SH-SY5Y (cell line): ENCODE results near the gene PCDHB16.
"Not testable (repeated sequence)": the region's sequence is repeated elsewhere in the genome, so short reads cannot be mapped to it uniquely, and the experiment has no call there.

ENCODE experiments used
- GATA2 ChIP-seq: IDR thresholded peaks from 2 replicates; pipeline ENCODE4 v1.6.1; 2011; ENCODE audit warnings: mild to moderate bottlenecking, low read depth, low read length
- GATA3 ChIP-seq: IDR thresholded peaks from 2 replicates; pipeline ENCODE4 v1.6.1; 2011; ENCODE audit warnings: low read depth, mild to moderate bottlenecking, low read length, moderate library complexity

The PCDHB16 gene

DNA sequence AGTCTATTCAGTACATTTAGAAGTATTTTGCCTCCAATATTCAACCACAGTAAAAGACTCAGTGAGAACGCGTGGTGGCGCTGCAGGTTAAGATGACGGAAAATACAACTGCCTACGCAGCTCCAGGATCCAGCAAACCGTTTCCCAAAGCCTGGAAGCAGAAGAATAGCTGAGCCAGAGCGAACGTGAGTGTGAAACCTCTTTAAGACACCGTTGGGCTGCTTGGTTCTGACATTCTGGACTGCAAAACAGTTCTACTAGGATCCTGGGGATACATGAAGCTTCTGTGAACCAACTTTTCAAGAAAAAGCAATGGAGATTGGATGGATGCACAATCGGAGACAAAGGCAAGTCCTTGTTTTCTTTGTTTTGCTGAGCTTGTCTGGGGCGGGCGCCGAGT, at the start of gene PCDHB16:
Gene PCDHB16, plus strand, starts transcription at position 140 of the 400 bp plus-strand sequence. Its CDS starts 173 bp downstream, at position 313.
- TF ChIP-seq GATA3 (no peak), GATA2 (no peak)

DNA sequence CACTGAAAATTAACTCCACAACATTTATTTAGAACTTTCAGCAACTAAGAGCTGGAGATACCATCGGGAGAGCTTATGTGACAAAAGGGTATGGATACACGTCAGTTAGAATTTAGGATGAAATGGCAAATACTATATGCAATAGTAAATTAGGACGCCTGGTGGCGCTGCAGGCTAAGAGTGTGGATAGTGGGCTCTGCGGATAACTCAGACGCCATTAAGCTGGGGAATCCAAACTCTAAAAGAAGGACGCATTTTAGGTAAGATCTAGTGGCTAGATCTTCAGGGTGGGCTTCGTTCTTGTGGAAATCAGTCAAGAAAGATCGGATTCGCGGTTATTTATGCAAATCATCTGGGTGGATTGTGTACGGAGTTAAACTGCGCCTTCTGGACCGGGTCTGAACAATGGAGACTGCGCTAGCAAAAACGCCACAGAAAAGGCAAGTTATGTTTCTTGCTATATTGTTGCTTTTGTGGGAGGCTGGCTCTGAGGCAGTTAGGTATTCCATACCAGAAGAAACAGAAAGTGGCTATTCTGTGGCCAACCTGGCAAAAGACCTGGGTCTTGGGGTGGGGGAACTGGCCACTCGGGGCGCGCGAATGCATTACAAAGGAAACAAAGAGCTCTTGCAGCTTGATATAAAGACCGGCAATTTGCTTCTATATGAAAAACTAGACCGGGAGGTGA, 47.0 kb upstream of the PCDHB16 start, which contains the start of gene PCDHB5:
Gene PCDHB5, plus strand, starts transcription at position 177 of the 688 bp plus-strand sequence. Its CDS starts 229 bp downstream, at position 406.
- TF ChIP-seq GATA3, result no peak
- TF ChIP-seq GATA2, result no peak

DNA sequence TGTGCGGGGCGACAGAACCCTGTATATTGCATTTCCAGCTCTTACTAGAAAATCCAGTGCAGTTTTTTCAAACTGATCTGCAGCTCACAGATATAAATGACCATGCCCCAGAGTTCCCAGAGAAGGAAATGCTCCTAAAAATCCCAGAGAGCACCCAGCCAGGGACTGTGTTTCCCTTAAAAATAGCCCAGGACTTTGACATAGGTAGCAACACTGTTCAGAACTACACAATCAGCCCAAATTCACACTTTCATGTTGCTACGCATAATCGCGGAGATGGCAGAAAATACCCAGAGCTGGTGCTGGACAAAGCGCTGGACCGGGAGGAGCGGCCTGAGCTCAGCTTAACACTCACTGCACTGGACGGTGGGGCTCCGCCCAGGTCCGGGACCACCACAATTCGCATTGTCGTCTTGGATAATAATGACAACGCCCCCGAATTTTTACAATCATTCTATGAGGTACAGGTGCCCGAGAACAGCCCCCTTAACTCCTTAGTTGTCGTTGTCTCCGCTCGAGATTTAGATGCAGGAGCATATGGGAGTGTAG, 46.4 kb upstream of the PCDHB16 start:
- TF ChIP-seq GATA2 (no peak), GATA3 (no peak)

DNA sequence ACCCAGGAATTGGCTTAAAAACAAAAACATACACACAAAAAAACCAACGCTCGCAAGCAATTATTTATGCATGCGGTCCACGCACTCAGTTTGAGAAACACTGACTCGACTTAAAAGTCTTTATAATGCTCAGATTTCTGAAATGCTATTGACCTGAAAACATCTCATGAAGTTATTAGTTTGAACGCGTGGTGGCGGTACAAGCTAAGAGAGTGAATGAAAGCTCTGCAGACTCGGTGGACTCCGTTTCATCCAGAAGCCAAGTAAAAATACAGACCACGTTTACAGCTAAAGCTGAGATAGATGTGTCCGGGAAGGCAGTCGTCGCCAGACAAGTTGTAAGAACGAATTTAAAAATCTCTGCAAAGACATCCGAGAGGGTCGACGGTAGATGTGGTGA, 32.4 kb upstream of the PCDHB16 start, which contains the start of gene PCDHB6:
Gene PCDHB6, plus strand, starts transcription at position 246 of the 400 bp plus-strand sequence. CDS start 201 bp downstream, outside the sequence.
- TF ChIP-seq GATA2 (no peak), GATA3 (no peak)

DNA sequence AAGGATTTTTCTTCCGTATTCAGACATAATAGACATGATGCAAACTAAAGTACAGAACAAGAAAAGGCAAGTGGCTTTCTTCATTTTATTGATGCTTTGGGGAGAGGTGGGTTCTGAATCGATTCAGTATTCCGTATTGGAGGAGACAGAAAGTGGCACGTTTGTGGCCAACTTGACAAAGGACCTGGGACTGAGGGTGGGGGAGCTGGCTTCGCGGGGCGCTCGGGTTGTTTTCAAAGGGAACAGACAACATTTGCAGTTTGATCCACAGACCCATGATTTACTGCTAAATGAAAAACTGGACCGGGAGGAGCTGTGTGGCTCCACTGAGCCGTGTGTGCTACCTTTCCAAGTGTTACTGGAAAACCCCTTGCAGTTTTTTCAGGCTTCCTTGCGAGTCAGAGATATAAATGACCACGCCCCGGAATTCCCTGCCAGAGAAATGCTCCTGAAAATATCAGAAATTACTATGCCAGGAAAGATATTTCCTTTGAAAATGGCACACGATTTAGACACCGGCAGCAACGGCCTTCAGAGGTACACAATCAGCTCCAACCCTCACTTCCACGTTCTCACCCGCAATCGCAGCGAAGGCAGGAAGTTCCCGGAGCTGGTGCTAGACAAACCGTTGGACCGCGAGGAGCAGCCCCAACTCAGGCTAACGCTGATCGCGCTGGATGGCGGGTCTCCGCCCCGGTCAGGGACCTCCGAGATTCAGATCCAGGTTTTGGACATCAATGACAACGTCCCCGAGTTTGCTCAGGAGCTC, 31.8 kb upstream of the PCDHB16 start:
- no peak for TF ChIP-seq GATA3
- no peak for TF ChIP-seq GATA2

DNA sequence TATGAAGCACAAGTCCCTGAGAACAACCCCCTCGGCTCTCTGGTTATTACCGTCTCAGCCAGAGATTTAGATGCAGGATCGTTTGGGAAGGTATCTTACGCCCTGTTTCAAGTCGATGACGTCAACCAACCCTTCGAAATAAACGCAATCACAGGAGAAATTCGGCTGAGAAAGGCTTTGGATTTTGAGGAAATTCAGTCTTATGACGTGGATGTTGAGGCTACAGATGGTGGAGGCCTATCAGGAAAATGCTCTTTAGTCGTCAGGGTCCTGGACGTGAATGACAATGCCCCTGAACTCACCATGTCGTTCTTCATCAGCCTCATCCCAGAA, 31.2 kb upstream of the PCDHB16 start:
- TF ChIP-seq GATA2 (no peak), GATA3 (no peak)

DNA sequence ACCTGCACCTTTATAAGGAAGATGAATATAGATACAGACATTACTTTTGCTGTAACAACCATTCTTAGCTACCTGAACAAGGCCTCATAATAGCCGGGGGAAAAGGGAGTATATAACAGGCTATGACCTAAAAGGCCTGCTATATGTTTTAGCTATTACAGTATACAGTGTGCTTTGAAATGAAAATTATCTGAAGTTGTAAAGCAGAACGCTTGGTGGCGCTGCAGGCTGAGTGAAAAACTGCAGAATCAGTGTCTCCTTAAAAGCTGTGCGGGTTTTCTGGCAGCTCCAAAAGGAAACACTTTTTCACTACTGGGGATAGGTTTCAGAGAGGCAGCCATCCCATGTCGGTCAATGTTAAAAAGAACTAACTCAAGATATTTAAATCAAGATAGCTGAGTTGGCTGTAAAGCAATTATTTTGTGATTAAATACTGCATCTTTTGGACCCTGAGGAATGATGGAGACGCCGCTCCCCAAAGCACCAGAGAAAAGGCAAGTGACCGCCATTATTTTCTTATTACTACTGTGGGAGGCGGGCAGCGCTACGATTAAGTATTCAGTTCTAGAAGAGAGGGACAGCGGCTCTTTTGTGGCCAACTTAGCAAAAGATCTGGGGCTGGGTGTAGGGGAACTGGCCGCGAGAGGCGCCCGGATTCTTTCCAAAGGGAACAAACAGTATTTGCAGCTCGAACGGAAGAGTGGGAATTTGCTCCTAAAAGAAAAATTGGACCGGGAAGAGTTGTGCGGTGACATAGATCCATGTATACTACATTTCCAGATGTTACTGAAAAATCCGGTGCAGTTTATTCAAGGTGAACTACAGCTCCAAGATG, 26.4 kb upstream of the PCDHB16 start:
- TF ChIP-seq GATA2, result no peak
- no peak for TF ChIP-seq GATA3

DNA sequence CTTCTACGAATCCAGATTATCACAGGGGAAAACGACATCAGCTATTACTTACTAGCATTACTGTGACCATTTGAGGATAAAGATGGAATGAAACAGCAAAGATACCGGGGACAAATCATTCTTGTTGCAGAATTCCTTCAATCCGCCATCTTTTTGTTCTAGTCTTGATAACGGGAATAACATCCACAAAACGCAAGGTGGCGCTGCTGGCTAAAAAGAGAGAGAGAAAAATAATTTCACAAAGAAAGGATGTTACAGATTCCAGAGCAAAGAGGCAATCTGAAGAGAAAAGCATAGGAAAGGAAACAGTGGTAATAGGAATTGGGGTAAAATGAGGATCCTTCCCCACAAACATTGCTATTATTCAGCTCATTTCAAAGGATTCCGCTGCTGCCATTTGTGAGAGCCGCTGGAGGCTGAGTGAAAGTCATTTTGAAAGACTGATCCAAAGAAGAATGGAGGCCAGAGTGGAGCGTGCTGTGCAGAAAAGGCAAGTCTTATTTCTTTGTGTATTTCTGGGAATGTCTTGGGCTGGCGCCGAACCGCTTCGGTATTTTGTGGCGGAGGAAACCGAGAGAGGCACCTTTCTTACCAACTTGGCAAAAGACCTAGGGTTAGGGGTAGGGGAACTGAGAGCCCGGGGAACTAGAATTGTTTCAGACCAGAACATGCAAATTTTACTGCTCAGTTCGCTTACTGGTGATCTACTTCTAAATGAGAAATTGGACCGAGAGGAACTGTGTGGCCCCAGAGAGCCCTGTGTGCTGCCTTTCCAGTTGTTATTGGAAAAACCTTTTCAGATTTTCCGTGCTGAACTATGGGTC, 9.6 kb upstream of the PCDHB16 start, which contains the start of gene PCDHB7:
Gene PCDHB7, plus strand, starts transcription at position 264 of the 824 bp plus-strand sequence. Its CDS starts 192 bp downstream, at position 456.
- TF ChIP-seq GATA2 (no peak), GATA3 (no peak)

DNA sequence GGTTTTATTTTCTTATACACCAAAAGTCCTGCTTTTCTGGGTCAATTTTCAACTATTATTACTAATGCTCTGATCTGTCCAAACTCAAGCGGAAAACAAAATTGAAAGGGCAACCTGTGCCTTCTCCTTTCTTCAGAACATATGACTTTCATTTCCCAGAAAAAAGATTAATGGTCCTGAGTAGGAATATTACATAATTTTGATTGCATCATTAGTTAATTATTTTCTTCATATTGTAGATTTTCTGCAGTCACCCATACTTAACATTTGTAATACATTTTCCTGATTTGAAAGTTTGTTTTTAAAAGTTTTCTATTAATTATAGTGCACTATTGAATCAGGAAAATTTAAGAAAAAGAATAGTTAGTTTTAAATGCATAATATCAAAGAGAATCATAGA, 6.3 kb upstream of the PCDHB16 start:
- TF ChIP-seq GATA3, result no peak
- no peak for TF ChIP-seq GATA2

DNA sequence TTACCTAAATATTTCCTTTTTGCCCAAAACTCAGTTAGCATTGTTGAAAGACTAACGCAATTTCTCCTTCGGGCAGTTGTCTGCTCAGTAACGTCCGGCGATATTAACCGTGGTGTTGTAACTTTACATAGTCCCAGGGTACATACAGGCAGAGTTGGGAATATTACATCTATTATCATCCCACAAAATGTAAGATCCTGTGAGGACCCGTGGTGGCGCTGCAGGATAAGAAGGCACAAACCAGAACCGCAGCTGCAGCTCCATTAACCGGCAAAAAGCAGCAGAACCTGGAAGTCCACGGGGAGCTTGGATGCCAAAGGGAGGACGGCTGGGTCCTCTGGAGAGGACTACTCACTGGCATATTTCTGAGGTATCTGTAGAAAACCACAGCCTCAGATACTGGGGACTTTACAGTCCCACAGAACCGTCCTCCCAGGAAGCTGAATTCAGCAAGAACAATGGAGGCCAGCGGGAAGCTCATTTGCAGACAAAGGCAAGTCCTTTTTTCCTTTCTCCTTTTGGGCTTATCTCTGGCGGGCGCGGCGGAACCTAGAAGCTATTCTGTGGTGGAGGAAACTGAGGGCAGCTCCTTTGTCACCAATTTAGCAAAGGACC, 4.5 kb upstream of the PCDHB16 start, which contains the start of gene PCDHB8:
Gene PCDHB8, plus strand, starts transcription at position 214 of the 615 bp plus-strand sequence. Its CDS starts 245 bp downstream, at position 459.
- TF ChIP-seq GATA2, GATA3: not testable (repeated sequence)

DNA sequence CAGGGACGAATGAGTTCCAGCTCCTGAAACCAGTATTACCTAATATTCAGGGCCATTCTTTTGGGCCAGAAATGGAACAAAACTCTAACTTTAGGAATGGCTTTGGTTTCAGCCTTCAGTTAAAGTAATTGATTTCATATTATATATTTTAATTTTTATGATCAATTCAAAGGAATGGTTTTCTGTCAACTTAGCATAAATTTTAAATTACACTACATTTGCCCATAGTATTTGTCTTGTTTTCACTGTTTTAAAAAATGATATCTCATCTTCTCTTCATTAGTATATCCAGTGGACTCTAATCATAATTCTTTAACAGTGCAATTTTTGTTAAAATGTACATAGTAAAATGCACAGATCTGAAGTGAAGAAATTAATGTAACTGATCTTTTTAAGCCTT, 1.9 kb upstream of the PCDHB16 start:
- TF ChIP-seq GATA2, result no peak
- TF ChIP-seq GATA3, result no peak

DNA sequence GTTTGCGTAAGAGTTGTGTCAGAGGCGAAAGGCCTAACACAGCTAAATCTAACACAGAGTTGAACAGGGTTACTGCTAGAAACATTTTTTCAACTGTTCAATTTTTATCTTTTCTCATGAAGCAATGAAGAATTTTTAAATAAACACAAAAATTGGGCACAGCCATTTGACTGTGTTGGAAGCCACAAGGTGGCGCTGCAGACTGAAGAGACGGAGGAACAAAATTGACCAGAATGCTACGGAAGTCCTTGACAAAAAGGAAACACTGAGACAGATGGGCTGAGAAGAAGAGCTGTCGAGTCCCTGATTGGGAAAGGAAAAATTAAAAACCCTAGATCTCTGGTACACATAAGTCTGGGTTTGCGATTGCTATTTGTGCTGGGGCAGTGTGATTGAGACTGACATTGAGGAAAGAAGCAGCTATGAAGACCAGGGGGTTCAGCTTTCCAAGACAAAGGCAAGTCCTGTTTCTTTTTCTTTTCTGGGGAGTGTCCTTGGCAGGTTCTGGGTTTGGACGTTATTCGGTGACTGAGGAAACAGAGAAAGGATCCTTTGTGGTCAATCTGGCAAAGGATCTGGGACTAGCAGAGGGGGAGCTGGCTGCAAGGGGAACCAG, 4.8 kb downstream of the PCDHB16 start, which contains the start of gene PCDHB9:
Gene PCDHB9, plus strand, starts transcription at position 265 of the 616 bp plus-strand sequence. Its CDS starts 158 bp downstream, at position 423.
- TF ChIP-seq GATA2, result no peak
- TF ChIP-seq GATA3, result no peak
